Stimulated activated CD8-positive, alpha-beta memory T cell treated with anti-CD3 and anti-CD28 coated beads, Interleukin-4, amount 100 ng/mL, for 24 hours (primary cell): ENCODE results near the gene KRTAP22-1.

Experiments used
- DNase-seq: peaks from one replicate; pipeline ENCODE4 v3.0.0-alpha.2; 2020; ENCODE audit warnings: low read depth

Gene KRTAP22-1

GRCh38 chr21:30600787-30601186, at the start of gene KRTAP22-1:
Gene KRTAP22-1 (plus strand): TSS chr21:30601087.
- DNase-seq, result no peak

GRCh38 chr21:30552782-30553181, 48.1 kb upstream of the KRTAP22-1 start:
- no peak for DNase-seq

- no peak for DNase-seq
These were observed 45.8 kb upstream of the KRTAP22-1 start for GRCh38 chr21:30555095-30555494.

- DNase-seq, result no peak
These were observed 39.5 kb upstream of the KRTAP22-1 start, which contains the start of gene KRTAP19-7 for GRCh38 chr21:30561264-30561895. Gene KRTAP19-7 (minus strand): TSS chr21:30561314. CDS start chr21:30561289, 25 bp downstream.

- DNase-seq, result no peak
These were observed 38.9 kb upstream of the KRTAP22-1 start for GRCh38 chr21:30561957-30562356.

GRCh38 chr21:30563072-30563471, 37.8 kb upstream of the KRTAP22-1 start:
- DNase-seq, result no peak

- no peak for DNase-seq
These were observed 37.3 kb upstream of the KRTAP22-1 start for GRCh38 chr21:30563630-30564029.

GRCh38 chr21:30567617-30568016, 33.3 kb upstream of the KRTAP22-1 start:
- no peak for DNase-seq

- no peak for DNase-seq
These were observed 23.1 kb upstream of the KRTAP22-1 start for GRCh38 chr21:30577766-30578165.

- DNase-seq, result no peak
These were observed 21.5 kb upstream of the KRTAP22-1 start for GRCh38 chr21:30579346-30579745.

GRCh38 chr21:30580132-30580531, 20.8 kb upstream of the KRTAP22-1 start:
- no peak for DNase-seq

GRCh38 chr21:30582870-30583269, 18.0 kb upstream of the KRTAP22-1 start:
- DNase-seq, result no peak

- no peak for DNase-seq
These were observed 10.6 kb upstream of the KRTAP22-1 start, which contains the start of gene KRTAP22-2 for GRCh38 chr21:30590297-30590696. Gene KRTAP22-2 (minus strand): TSS chr21:30590397.

GRCh38 chr21:30592140-30592539, 8.7 kb upstream of the KRTAP22-1 start, which contains the start of gene KRTAP6-3:
Gene KRTAP6-3 (plus strand): TSS chr21:30592440. CDS start chr21:30592446, 6 bp downstream.
- no peak for DNase-seq

GRCh38 chr21:30598802-30599201, 2.1 kb upstream of the KRTAP22-1 start, which contains the start of gene KRTAP6-2:
Gene KRTAP6-2 (minus strand): TSS chr21:30598902. CDS start chr21:30598874, 28 bp downstream.
- no peak for DNase-seq

GRCh38 chr21:30605968-30606367, 5.1 kb downstream of the KRTAP22-1 start:
- no peak for DNase-seq

GRCh38 chr21:30612132-30612531, 11.2 kb downstream of the KRTAP22-1 start:
- DNase-seq, result no peak

GRCh38 chr21:30613836-30614235, 12.9 kb downstream of the KRTAP22-1 start, which contains the start of gene KRTAP6-1:
Gene KRTAP6-1 (minus strand): TSS chr21:30613930. CDS start chr21:30613904, 26 bp downstream.
- DNase-seq, result no peak

- DNase-seq, result no peak
These were observed 14.3 kb downstream of the KRTAP22-1 start for GRCh38 chr21:30615199-30615598.

- DNase-seq, result no peak
These were observed 15.2 kb downstream of the KRTAP22-1 start, which contains the start of gene KRTAP20-1 for GRCh38 chr21:30616125-30616524. Gene KRTAP20-1 (plus strand): TSS chr21:30616425. CDS start chr21:30616455, 30 bp downstream.

GRCh38 chr21:30620080-30620479, 19.2 kb downstream of the KRTAP22-1 start:
- no peak for DNase-seq

- no peak for DNase-seq
These were observed 19.6 kb downstream of the KRTAP22-1 start, which contains the start of gene KRTAP20-4 for GRCh38 chr21:30620522-30620921. Gene KRTAP20-4 (plus strand): TSS chr21:30620627.

- no peak for DNase-seq
These were observed 22.5 kb downstream of the KRTAP22-1 start for GRCh38 chr21:30623362-30623761.
